Spleen (tissue), 11 donors: ENCODE results near the gene RAB3B. TPM values are rescaled to one million over a fixed set of nuclear protein-coding genes. Genes with fewer than 3 reads are reported as not detected.

Source experiments
- DNase-seq: peaks from one replicate; pipeline ENCODE4 v3.0.0-alpha.2; 2020
- H3K27ac ChIP-seq, 8 donors: fragments of 200-600 bp; sonication (generic) in 7 of 8; 1 replicate in 4 of 8; 2 replicates in 4 of 8; pipeline versions ENCODE4 v1.5.0 to v1.8.0; 2016 to 2021; ENCODE audit warnings: inconsistent platforms in 4 of 8, mild to moderate bottlenecking in 4 of 8, moderate library complexity in 1 of 8
- H3K27me3 ChIP-seq, 7 donors: fragments of 200-600 bp; sonication (generic) in 6 of 7; replicated peaks in 1 of 7; 1 replicate in 4 of 7; 2 replicates in 3 of 7; pipeline versions ENCODE4 v1.5.0 to v1.8.0; 2016 to 2021; ENCODE audit warnings: inconsistent platforms in 3 of 7, mild to moderate bottlenecking in 1 of 7
- H3K36me3 ChIP-seq, 6 donors: fragments of 200-600 bp; sonication (generic) in 5 of 6; 1 replicate in 4 of 6; 2 replicates in 2 of 6; pipeline versions ENCODE4 v1.5.0 to v1.8.0; 2016 to 2021; ENCODE audit warnings: inconsistent platforms in 2 of 6
- H3K4me1 ChIP-seq, 6 donors: fragments of 200-600 bp; sonication (generic) in 5 of 6; 1 replicate in 3 of 6; 2 replicates in 3 of 6; pipeline versions ENCODE4 v1.5.0 to v1.8.0; 2016 to 2021; ENCODE audit warnings: inconsistent platforms in 3 of 6
- H3K4me3 ChIP-seq, 8 donors: fragments of 200-600 bp; sonication (generic) in 7 of 8; 1 replicate in 4 of 8; 2 replicates in 4 of 8; pipeline versions ENCODE4 v1.5.0 to v1.8.0; 2016 to 2021; ENCODE audit warnings: inconsistent platforms in 4 of 8, mild to moderate bottlenecking in 4 of 8, moderate library complexity in 2 of 8
- H3K9me3 ChIP-seq, 8 donors: fragments of 200-600 bp; sonication (generic) in 7 of 8; 1 replicate in 4 of 8; 2 replicates in 4 of 8; pipeline versions ENCODE4 v1.5.0 to v1.8.0; 2016 to 2021; ENCODE audit warnings: inconsistent platforms in 4 of 8
- CTCF ChIP-seq, 11 experiments: fragments of 200-600 bp in 7 of 11; fragments of 450-650 bp in 4 of 11; sonication (generic) in 4 of 11; IDR thresholded peaks in 8 of 11; conservative IDR thresholded peaks in 3 of 11; 1 replicate in 7 of 11; 2 replicates in 4 of 11; pipeline versions ENCODE4 v1.4.0 to v1.8.0; 2016 to 2021; ENCODE audit warnings: antibody characterized with exemption in 11 of 11, inconsistent platforms in 4 of 11, mild to moderate bottlenecking in 1 of 11
- POLR2A ChIP-seq, 3 donors: fragments of 450-650 bp; IDR thresholded peaks; one replicate each; pipeline ENCODE4 v1.5.1; 2017; ENCODE audit warnings: antibody characterized with exemption in 3 of 3, mild to moderate bottlenecking in 1 of 3
- POLR2AphosphoS5 ChIP-seq, 3 donors: sonication (generic); formaldehyde crosslinking; IDR thresholded peaks; one replicate each; pipeline ENCODE4 v1.5.1; 2017; ENCODE audit warnings: antibody characterized with exemption in 3 of 3
- whole genome bisulfite sequencing, 5 donors: extraction: QIAGEN DNeasy Blood & Tissue Kit in 3 of 5; methylation state at CpG; one replicate each; pipeline versions ENCODE4 v1.1.5 to v1.1.7; 2013 to 2018; 5-methylcytosine and 5-hydroxymethylcytosine counted together
- intact Hi-C: fragments of 100-400 bp; cut with DNase I; formaldehyde crosslinking; loops from one replicate; pipeline ENCODE4 v1.15.0; 2023; ENCODE audit warnings: low total_unique reads
- polyA plus RNA-seq, 3 donors: library from polyadenylated mRNA; stranded (reverse); fragments of 200-250 nt; gene quantifications; one replicate each; pipeline ENCODE4 v1.2.1, GENCODE V29; 2013
- total RNA-seq, 7 donors: library from RNA; depleted of rRNA in 3 of 7; stranded (reverse); fragments of >200 nt in 3 of 7; fragmentation: NEBNext Ultra II Directional in 4 of 7; extraction: Animal tissue kit (Norgen Biotek cat#: 25700) in 4 of 7; gene quantifications; one replicate each; pipeline versions ENCODE4 v1.1.0 to v1.2.1, GENCODE V29; 2016 to 2021
- donor health status: healthy with polysubstance abuse.
- donor health status: DM: no; HTN: no; CAD: no; lungs with moderate emphysema.
- donor health status: DM: no; HTN: no; CAD: no.
- donor health status: Bipolar disorder and iron deficiency.
- donor health status: healthy.
- donor health status: DM: no; HTN: no; CAD: no.
- donor health status: DM: yes; HTN: yes; CAD: no.

Gene RAB3B
- total and polyA plus RNA-seq, 10 donors, result 0.02 to 0.32 (median 0.13) TPM; not detected in 2

GRCh38 chr1:51956528-51957509 lies 33.7 kb downstream of the RAB3B start:
- whole genome bisulfite sequencing, 5 donors, result 35 to 43% (median 38%) methylated on average over 8 of the region's 8 CpGs
- Histone ChIP-seq H3K9me3 (no peaks in the 10 kb centered on the region), H3K4me3 (no peak overlapping the region), H3K27ac (no peak overlapping the region), H3K4me1 (no peaks in the 10 kb centered on the region), H3K27me3 (peaks cover 0 to 31% (median 0%) of the 10 kb centered on the region in 7 donors), H3K36me3 (no peaks in the 10 kb centered on the region)
- TF ChIP-seq POLR2A (IDR thresholded peaks at IDR 0.05), result no peak
- TF ChIP-seq CTCF (IDR thresholded peaks at IDR 0.05 in 8 of 11, conservative IDR thresholded peaks at IDR 0.05 in 3 of 11), result no peak
- intact Hi-C loops, result no loop called here
- no peak for DNase-seq

GRCh38 chr1:51955797-51956527 lies 34.5 kb downstream of the RAB3B start:
- peaks cover 0 to 23% (median 0%) of the 10 kb centered on the region in 7 donors for H3K27me3 ChIP-seq
- H3K9me3 ChIP-seq, result no peaks in the 10 kb centered on the region
- H3K36me3 ChIP-seq, result no peaks in the 10 kb centered on the region
- intact Hi-C loops, result no loop called here
- TF ChIP-seq CTCF (IDR thresholded peaks at IDR 0.05 in 8 of 11, conservative IDR thresholded peaks at IDR 0.05 in 3 of 11) (no peak), POLR2A (IDR thresholded peaks at IDR 0.05) (no peak), POLR2AphosphoS5 (IDR thresholded peaks at IDR 0.05) (no peak)
- 77 to 91% (median 81%) methylated on average over 4 of the region's 4 CpGs for WGBS, 5 donors
- no peak overlapping the region for H3K27ac ChIP-seq
- no peak overlapping the region for H3K4me3 ChIP-seq
- H3K4me1 ChIP-seq, result no peaks in the 10 kb centered on the region
- DNase-seq, result no peak

- DNase-seq, result no peak
- WGBS, 5 donors, result 68 to 84% (median 78%) methylated on average over 7 of the region's 7 CpGs
- no peaks in the 10 kb centered on the region for H3K4me1 ChIP-seq
- no peaks in the 10 kb centered on the region for H3K36me3 ChIP-seq
- TF ChIP-seq POLR2A (IDR thresholded peaks at IDR 0.05), result no peak
- TF ChIP-seq POLR2AphosphoS5 (IDR thresholded peaks at IDR 0.05), result no peak
- TF ChIP-seq CTCF (IDR thresholded peaks at IDR 0.05 in 8 of 11, conservative IDR thresholded peaks at IDR 0.05 in 3 of 11), result no peak
- H3K9me3 ChIP-seq, result peaks cover 0 to 7% (median 3%) of the 10 kb centered on the region in 8 donors
- intact Hi-C loops, result no loop called here
- no peak overlapping the region for H3K4me3 ChIP-seq
- peaks cover 0 to 12% (median 0%) of the 10 kb centered on the region in 7 donors for H3K27me3 ChIP-seq
- H3K27ac ChIP-seq, result no peak overlapping the region
Observed at GRCh38 chr1:51954783-51955182, 35.7 kb downstream of the RAB3B start.

GRCh38 chr1:51953079-51953478 lies 37.4 kb downstream of the RAB3B start:
- no peak for DNase-seq
- intact Hi-C loops, result no loop called here
- TF ChIP-seq POLR2A (IDR thresholded peaks at IDR 0.05) (no peak), POLR2AphosphoS5 (IDR thresholded peaks at IDR 0.05) (no peak), CTCF (IDR thresholded peaks at IDR 0.05 in 8 of 11, conservative IDR thresholded peaks at IDR 0.05 in 3 of 11) (no peak)
- no peaks in the 10 kb centered on the region for H3K36me3 ChIP-seq
- no peak overlapping the region for H3K4me3 ChIP-seq
- no peaks in the 10 kb centered on the region for H3K4me1 ChIP-seq
- H3K9me3 ChIP-seq, result peaks cover 0 to 17% (median 9%) of the 10 kb centered on the region in 8 donors
- H3K27ac ChIP-seq, result no peak overlapping the region
- 88 to 98% (median 92%) methylated on average over 1 of the region's 1 CpG for WGBS, 5 donors
- no peaks in the 10 kb centered on the region for H3K27me3 ChIP-seq
